ENCODE results near the gene PDK1. TPM values are rescaled to one million over a fixed set of nuclear protein-coding genes. Genes with fewer than 3 reads are reported as not detected.

The PDK1 gene
- total RNA-seq, 1 experiment from 2014 or later = 6.8 TPM

DNA sequence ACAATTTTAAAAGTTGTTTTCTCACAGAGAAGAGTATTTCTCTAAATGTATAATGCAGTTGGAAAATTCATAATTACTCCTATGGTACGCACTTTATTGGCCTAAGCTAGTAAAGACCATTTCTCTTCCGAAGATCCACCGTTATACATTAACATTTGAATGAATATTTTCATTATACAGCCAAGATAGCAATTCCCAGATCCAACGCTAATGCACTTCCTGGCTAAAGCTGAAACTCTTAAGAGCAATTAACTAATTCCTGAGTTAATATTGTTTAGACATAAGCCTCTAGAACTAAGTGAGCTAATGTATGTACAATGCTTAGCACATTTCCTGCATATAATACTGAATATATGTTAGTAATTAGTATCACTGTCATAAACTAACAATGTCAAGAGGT is 56.2 kb downstream of the PDK1 start:
- TF ChIP-seq EZH2 (IDR thresholded peaks at IDR 0.05; ENCODE audit: borderline replicate concordance, low read depth, low read length, poor library complexity, severe bottlenecking) = no peak
- TF ChIP-seq, protein P1, sequence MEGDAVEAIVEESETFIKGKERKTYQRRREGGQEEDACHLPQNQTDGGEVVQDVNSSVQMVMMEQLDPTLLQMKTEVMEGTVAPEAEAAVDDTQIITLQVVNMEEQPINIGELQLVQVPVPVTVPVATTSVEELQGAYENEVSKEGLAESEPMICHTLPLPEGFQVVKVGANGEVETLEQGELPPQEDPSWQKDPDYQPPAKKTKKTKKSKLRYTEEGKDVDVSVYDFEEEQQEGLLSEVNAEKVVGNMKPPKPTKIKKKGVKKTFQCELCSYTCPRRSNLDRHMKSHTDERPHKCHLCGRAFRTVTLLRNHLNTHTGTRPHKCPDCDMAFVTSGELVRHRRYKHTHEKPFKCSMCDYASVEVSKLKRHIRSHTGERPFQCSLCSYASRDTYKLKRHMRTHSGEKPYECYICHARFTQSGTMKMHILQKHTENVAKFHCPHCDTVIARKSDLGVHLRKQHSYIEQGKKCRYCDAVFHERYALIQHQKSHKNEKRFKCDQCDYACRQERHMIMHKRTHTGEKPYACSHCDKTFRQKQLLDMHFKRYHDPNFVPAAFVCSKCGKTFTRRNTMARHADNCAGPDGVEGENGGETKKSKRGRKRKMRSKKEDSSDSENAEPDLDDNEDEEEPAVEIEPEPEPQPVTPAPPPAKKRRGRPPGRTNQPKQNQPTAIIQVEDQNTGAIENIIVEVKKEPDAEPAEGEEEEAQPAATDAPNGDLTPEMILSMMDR (conservative IDR thresholded peaks at IDR 0.05; ENCODE audit: low read depth, low read length) = no peak
- peaks cover 26% of the 10 kb centered on the region for H3K4me1 ChIP-seq (ENCODE audit: insufficient read depth, low read length, poor library complexity, severe bottlenecking)
- peak; percentile 61 for DNase-seq (ENCODE audit: low spot score)
- ChIA-PET POLR2A (ENCODE audit: low non-redundant PET) (no interaction called here), CTCF (interaction anchor here (0.7 kb wide), 1 partner anchor 43 kb away, joined by 3 read pairs; no protein-coding TSS in a partner anchor)
- intact Hi-C loops (cut with micrococcal nuclease; ENCODE audit: unreplicated experiment) = no loop called here
- H3K4me3 ChIP-seq (ENCODE audit: low read depth, low read length, poor library complexity, severe bottlenecking) = no peak overlapping the region
- no peaks in the 10 kb centered on the region for H3K9me3 ChIP-seq (ENCODE audit: low read depth, low read length, poor library complexity, severe bottlenecking)
- no peaks in the 10 kb centered on the region for H3K27me3 ChIP-seq (replicated peaks; ENCODE audit: insufficient read depth, low read depth, low read length, poor library complexity)
- H3K27ac ChIP-seq (ENCODE audit: low read depth, low read length, poor library complexity, severe bottlenecking) = no peak overlapping the region
- no peaks in the 10 kb centered on the region for H3K36me3 ChIP-seq (ENCODE audit: insufficient read depth, low read length, poor library complexity, severe bottlenecking)
- no TSS peak for BruUV-seq (replicated peaks)

GRCh38 chr2:172613040-172613439 is 57.1 kb downstream of the PDK1 start:
- DNase-seq (ENCODE audit: low spot score) = peak; percentile 68

GRCh38 chr2:172613615-172614231 is 57.8 kb downstream of the PDK1 start:
- intact Hi-C loops (cut with micrococcal nuclease; ENCODE audit: unreplicated experiment) = no loop called here
- DNase-seq (ENCODE audit: low spot score) = no peak
- Histone ChIP-seq H3K4me1 (ENCODE audit: insufficient read depth, low read length, poor library complexity, severe bottlenecking) (peaks cover 26% of the 10 kb centered on the region), H3K36me3 (ENCODE audit: insufficient read depth, low read length, poor library complexity, severe bottlenecking) (no peaks in the 10 kb centered on the region), H3K27ac (ENCODE audit: low read depth, low read length, poor library complexity, severe bottlenecking) (no peak overlapping the region), H3K9me3 (ENCODE audit: low read depth, low read length, poor library complexity, severe bottlenecking) (no peaks in the 10 kb centered on the region), H3K27me3 (replicated peaks; ENCODE audit: insufficient read depth, low read depth, low read length, poor library complexity) (no peaks in the 10 kb centered on the region), H3K4me3 (ENCODE audit: low read depth, low read length, poor library complexity, severe bottlenecking) (no peak overlapping the region)
- ChIA-PET POLR2A (ENCODE audit: low non-redundant PET) (no interaction called here), CTCF (interaction anchor here (1.2 kb wide), 1 partner anchor 10 kb away, joined by 3 read pairs; no protein-coding TSS in a partner anchor)
- TF ChIP-seq EZH2 (IDR thresholded peaks at IDR 0.05; ENCODE audit: borderline replicate concordance, low read depth, low read length, poor library complexity, severe bottlenecking) = no peak
- TF ChIP-seq, protein P1 (conservative IDR thresholded peaks at IDR 0.05; ENCODE audit: low read depth, low read length) = peak; percentile 32; the same call in 1 of the 2 replicates
- BruUV-seq (replicated peaks) = no TSS peak

More at GRCh38 chr2:172613040-172613439, 57.1 kb downstream of the PDK1 start:
- CTCF ChIA-PET = interaction anchor here (0.7 to 1.2 kb wide), 2 partner anchors 9 to 42 kb away, joined by 3 read pairs; no protein-coding TSS in a partner anchor
- no peak overlapping the region for H3K27ac ChIP-seq (ENCODE audit: low read depth, low read length, poor library complexity, severe bottlenecking)
- H3K27me3 ChIP-seq (replicated peaks; ENCODE audit: insufficient read depth, low read depth, low read length, poor library complexity) = no peaks in the 10 kb centered on the region
- no peaks in the 10 kb centered on the region for H3K9me3 ChIP-seq (ENCODE audit: low read depth, low read length, poor library complexity, severe bottlenecking)
- H3K4me3 ChIP-seq (ENCODE audit: low read depth, low read length, poor library complexity, severe bottlenecking) = no peak overlapping the region
- no TSS peak for BruUV-seq (replicated peaks)
- POLR2A ChIA-PET (ENCODE audit: low non-redundant PET) = no interaction called here
- intact Hi-C loops (cut with micrococcal nuclease; ENCODE audit: unreplicated experiment) = no loop called here
- peaks cover 26% of the 10 kb centered on the region for H3K4me1 ChIP-seq (ENCODE audit: insufficient read depth, low read length, poor library complexity, severe bottlenecking)
- no peaks in the 10 kb centered on the region for H3K36me3 ChIP-seq (ENCODE audit: insufficient read depth, low read length, poor library complexity, severe bottlenecking)
- TF ChIP-seq, protein P1 (conservative IDR thresholded peaks at IDR 0.05; ENCODE audit: low read depth, low read length) = no peak
- no peak for TF ChIP-seq EZH2 (IDR thresholded peaks at IDR 0.05; ENCODE audit: borderline replicate concordance, low read depth, low read length, poor library complexity, severe bottlenecking)

Data from A673 (cell line).